Type B pancreatic cell (in vitro differentiated cells): ENCODE measurements around the gene BCLAF1. TPM values are rescaled to one million over a fixed set of nuclear protein-coding genes. Genes with fewer than 3 reads are reported as not detected.
A peak's percentile ranks its signal among the peaks of the same experiment; 100 is the strongest.

ENCODE experiments used
- DNase-seq: peaks from one replicate; pipeline ENCODE4 v3.0.0; 2021; ENCODE audit warnings: mixed read lengths; ENCODE audit not compliant: unreplicated experiment; ENCODE audit errors: extremely low spot score
- H3K27ac Mint-ChIP-seq: 2 replicates; pipeline ENCODE4 v1.8.0; 2021; ENCODE audit warnings: mild to moderate bottlenecking, mixed read lengths
- H3K27me3 Mint-ChIP-seq: 2 replicates; pipeline ENCODE4 v1.8.0; 2021; ENCODE audit warnings: mixed read lengths
- H3K36me3 Mint-ChIP-seq: 2 replicates; pipeline ENCODE4 v1.8.0; 2021; ENCODE audit warnings: mixed read lengths
- H3K4me1 Mint-ChIP-seq: one replicate; pipeline ENCODE4 v1.8.0; 2021; ENCODE audit warnings: mixed read lengths; ENCODE audit not compliant: unreplicated experiment
- H3K4me3 Mint-ChIP-seq: 2 replicates; pipeline ENCODE4 v1.8.0; 2021; ENCODE audit warnings: mild to moderate bottlenecking, mixed read lengths
- H3K9me3 Mint-ChIP-seq: 2 replicates; pipeline ENCODE4 v1.8.0; 2021; ENCODE audit warnings: mixed read lengths
- total RNA-seq: library from RNA; stranded (reverse); gene quantifications from 2 replicates; pipeline ENCODE4 v1.2.1, GENCODE V29; 2021; ENCODE audit warnings: low replicate concordance
- TF ChIP-seq, protein P1 (sequence below): fragments of 200-600 bp; sonication (generic); conservative IDR thresholded peaks from 2 replicates; pipeline ENCODE4 v1.5.0; 2021; ENCODE audit warnings: antibody characterized with exemption, mild to moderate bottlenecking

Gene BCLAF1
- total RNA-seq, 1 donor from 2014 or later, result 190 TPM

DNA sequence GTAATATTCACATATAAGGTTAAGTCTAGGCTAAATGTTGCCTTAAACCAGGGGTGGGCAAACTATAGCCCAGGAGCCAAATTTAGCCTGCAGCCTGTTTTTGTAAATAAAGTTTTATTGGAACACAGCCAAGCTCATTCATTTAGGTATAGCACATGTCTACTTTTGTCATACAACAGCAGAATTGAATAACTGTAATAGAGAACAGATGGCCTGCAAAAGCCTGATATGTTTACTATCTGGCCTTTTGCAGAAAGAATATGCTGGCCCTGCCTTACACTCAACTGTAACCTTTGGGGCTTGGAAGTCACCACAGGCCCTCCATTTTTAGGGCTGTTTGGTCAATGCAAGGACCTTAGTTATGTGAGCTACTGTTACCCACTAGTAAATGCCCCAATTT lies 17.7 kb upstream of the BCLAF1 start:
- H3K9me3 Mint-ChIP-seq, result no peaks in the 10 kb centered on the region
- no peaks in the 10 kb centered on the region for H3K27me3 Mint-ChIP-seq
- DNase-seq, result no peak
- no peaks in the 10 kb centered on the region for H3K4me1 Mint-ChIP-seq
- no peak overlapping the region for H3K4me3 Mint-ChIP-seq
- TF ChIP-seq, protein P1, sequence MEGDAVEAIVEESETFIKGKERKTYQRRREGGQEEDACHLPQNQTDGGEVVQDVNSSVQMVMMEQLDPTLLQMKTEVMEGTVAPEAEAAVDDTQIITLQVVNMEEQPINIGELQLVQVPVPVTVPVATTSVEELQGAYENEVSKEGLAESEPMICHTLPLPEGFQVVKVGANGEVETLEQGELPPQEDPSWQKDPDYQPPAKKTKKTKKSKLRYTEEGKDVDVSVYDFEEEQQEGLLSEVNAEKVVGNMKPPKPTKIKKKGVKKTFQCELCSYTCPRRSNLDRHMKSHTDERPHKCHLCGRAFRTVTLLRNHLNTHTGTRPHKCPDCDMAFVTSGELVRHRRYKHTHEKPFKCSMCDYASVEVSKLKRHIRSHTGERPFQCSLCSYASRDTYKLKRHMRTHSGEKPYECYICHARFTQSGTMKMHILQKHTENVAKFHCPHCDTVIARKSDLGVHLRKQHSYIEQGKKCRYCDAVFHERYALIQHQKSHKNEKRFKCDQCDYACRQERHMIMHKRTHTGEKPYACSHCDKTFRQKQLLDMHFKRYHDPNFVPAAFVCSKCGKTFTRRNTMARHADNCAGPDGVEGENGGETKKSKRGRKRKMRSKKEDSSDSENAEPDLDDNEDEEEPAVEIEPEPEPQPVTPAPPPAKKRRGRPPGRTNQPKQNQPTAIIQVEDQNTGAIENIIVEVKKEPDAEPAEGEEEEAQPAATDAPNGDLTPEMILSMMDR, result no peak
- no peak overlapping the region for H3K27ac Mint-ChIP-seq
- no peaks in the 10 kb centered on the region for H3K36me3 Mint-ChIP-seq

DNA sequence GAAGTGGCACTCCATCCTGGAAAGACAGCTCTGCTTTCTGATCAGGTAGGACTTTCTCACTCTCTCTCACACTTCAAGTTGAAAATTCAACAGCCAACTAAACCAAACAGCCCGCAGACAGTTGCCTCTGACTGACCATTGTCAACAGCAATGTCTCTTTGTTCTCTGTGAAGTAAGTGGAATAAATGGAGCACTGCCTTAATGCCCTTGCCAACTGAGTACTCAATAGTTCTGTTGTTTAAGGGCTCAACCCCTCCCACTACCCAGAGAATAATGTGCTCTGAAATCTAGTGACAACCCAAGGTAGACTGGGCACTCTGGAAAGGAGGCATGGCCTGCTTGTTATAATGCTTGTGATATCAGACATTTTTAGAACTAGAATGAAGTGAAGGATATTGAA lies 16.8 kb upstream of the BCLAF1 start:
- no peaks in the 10 kb centered on the region for H3K4me1 Mint-ChIP-seq
- H3K27me3 Mint-ChIP-seq, result no peaks in the 10 kb centered on the region

DNA sequence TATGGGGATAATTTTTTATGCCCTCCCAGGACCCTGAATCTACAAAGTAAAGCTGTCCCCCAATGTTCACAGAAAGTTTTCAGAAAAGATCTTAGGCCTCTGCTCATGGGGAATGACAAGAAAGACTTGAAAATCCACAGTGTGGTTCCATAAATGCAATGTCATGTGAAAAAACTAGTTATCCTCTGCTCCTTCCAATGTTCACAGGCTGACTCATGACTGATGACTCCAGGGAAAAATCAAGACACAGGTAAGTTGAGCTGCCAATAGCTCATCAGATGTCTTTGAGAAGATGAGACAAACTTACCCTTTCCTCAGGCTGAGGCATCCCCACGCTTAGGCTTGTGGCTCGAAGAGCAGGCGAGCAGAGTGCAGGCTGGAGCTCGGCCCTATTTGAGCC lies 14.8 kb upstream of the BCLAF1 start:
- Mint-ChIP-seq H3K27ac (peak overlapping the region; percentile 46), H3K36me3 (no peaks in the 10 kb centered on the region), H3K4me3 (no peak overlapping the region), H3K27me3 (no peaks in the 10 kb centered on the region), H3K9me3 (peaks cover 5% of the 10 kb centered on the region), H3K4me1 (no peaks in the 10 kb centered on the region)
- TF ChIP-seq, protein P1, result no peak
- DNase-seq, result no peak

More for the DNA sequence above, 16.8 kb upstream of the BCLAF1 start:
- TF ChIP-seq, protein P1, result no peak
- no peak overlapping the region for H3K27ac Mint-ChIP-seq
- H3K36me3 Mint-ChIP-seq, result no peaks in the 10 kb centered on the region
- DNase-seq, result no peak
- no peak overlapping the region for H3K4me3 Mint-ChIP-seq
- no peaks in the 10 kb centered on the region for H3K9me3 Mint-ChIP-seq

DNA sequence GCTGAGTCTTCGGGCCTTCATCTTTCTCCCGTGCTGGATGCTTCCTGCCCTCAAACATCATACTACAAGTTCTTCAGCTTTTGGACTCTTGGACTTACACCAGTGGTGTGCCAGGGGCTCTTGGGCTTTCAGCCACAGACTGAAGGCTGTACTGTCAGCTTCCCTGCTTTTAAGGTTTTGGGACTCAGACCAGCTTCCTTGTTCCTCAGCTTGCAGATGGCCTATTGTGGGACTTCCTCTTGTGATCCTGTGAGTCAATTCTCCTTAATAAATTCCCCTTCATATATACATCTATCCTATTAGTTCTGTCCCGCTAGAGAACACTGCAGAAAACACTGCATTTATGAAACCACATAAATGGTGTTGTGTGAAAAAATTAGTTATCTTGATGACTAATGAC lies 13.9 kb upstream of the BCLAF1 start:
- Mint-ChIP-seq H3K9me3 (peaks cover 5% of the 10 kb centered on the region), H3K27me3 (no peaks in the 10 kb centered on the region), H3K27ac (no peak overlapping the region), H3K36me3 (no peaks in the 10 kb centered on the region), H3K4me3 (no peak overlapping the region), H3K4me1 (no peaks in the 10 kb centered on the region)
- TF ChIP-seq, protein P1, result no peak
- DNase-seq, result no peak

DNA sequence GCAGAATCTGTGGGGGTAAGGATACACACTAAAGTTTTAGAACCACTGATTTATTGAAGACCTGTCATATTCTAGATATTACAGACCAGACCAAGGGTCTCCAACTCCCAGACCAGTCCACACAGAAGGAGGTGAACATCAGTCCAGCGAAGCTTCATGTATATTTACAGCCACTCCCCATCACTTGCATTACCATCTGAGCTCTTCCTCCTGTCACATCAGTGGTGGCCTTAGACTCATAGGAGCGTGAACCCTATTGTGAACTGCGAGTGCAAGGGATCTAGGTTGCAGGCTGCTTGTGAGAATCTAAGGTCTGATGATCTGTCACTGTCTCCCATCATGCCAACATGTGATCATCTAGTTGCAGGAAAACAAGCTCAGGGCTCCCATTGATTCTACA lies 5.0 kb upstream of the BCLAF1 start:
- Mint-ChIP-seq H3K27me3 (peaks cover under 1% of the 10 kb centered on the region), H3K27ac (no peak overlapping the region), H3K36me3 (no peaks in the 10 kb centered on the region), H3K9me3 (no peaks in the 10 kb centered on the region), H3K4me3 (no peak overlapping the region), H3K4me1 (peaks cover 10% of the 10 kb centered on the region)
- DNase-seq, result no peak
- TF ChIP-seq, protein P1, result no peak
